WTC11 (cell line): ENCODE results near the gene PCNX1. TPM values are rescaled to one million over a fixed set of nuclear protein-coding genes. Genes with fewer than 3 reads are reported as not detected.

Experiments used
- ATAC-seq: fragments of 200-7000 bp; cut with Tn5 transposase; 2 replicates; pipeline ENCODE4 v1.10.0; 2021; ENCODE audit warnings: mild to moderate bottlenecking, moderate library complexity
- CTCF ChIA-PET: fragments of 300-600 bp; sonication (Branson Sonifier 250); formaldehyde crosslinking; loops from one replicate; lab custom pipeline; 2021; ENCODE audit warnings: antibody characterized with exemption; lab: Charles Lee
- POLR2A ChIA-PET: fragments of 350-600 bp; sonication (Branson Sonifier 250); formaldehyde crosslinking; loops from one replicate; lab custom pipeline; 2021; ENCODE audit warnings: antibody characterized with exemption; lab: Charles Lee
- DNase-seq: peaks from one replicate; pipeline ENCODE4 v3.0.0; 2021; ENCODE audit warnings: low spot score
- H3K27ac Mint-ChIP-seq: 2 replicates; pipeline ENCODE4 v1.8.0; 2021; ENCODE audit warnings: mixed read lengths
- H3K27me3 Mint-ChIP-seq: 2 replicates; pipeline ENCODE4 v1.8.0; 2021; ENCODE audit warnings: low read depth, mild to moderate bottlenecking, moderate library complexity, mixed read lengths
- H3K36me3 Mint-ChIP-seq: 2 replicates; pipeline ENCODE4 v1.8.0; 2021; ENCODE audit warnings: mixed read lengths
- H3K4me1 Mint-ChIP-seq: 2 replicates; pipeline ENCODE4 v1.8.0; 2022; ENCODE audit warnings: mixed read lengths
- H3K4me3 Mint-ChIP-seq: 2 replicates; pipeline ENCODE4 v1.8.0; 2021; ENCODE audit warnings: mild to moderate bottlenecking, moderate library complexity, mixed read lengths
- H3K9me3 Mint-ChIP-seq: 2 replicates; pipeline ENCODE4 v1.8.0; 2021; ENCODE audit warnings: mixed read lengths
- ATF2 ChIP-seq: sonication (generic); formaldehyde crosslinking; IDR thresholded peaks from 2 replicates; pipeline ENCODE4 v1.8.1; 2022; ENCODE audit warnings: low read depth, missing genetic modification reagents, borderline replicate concordance
- CBFB ChIP-seq: sonication (generic); formaldehyde crosslinking; IDR thresholded peaks from 2 replicates; pipeline ENCODE4 v1.8.1; 2022; ENCODE audit warnings: mild to moderate bottlenecking, low read depth, missing genetic modification reagents
- CREB1 ChIP-seq: sonication (generic); formaldehyde crosslinking; IDR thresholded peaks from 2 replicates; pipeline ENCODE4 v1.8.0; 2023; ENCODE audit warnings: mild to moderate bottlenecking, missing genetic modification reagents
- ELF4 ChIP-seq: sonication (generic); formaldehyde crosslinking; IDR thresholded peaks from 2 replicates; pipeline ENCODE4 v1.8.1; 2022; ENCODE audit warnings: low read depth, mild to moderate bottlenecking, moderate library complexity, missing genetic modification reagents
- FOXJ3 ChIP-seq: sonication (generic); formaldehyde crosslinking; IDR thresholded peaks from 2 replicates; pipeline ENCODE4 v1.9.0; 2021; ENCODE audit warnings: missing genetic modification reagents, mild to moderate bottlenecking, borderline replicate concordance
- HMGXB4 ChIP-seq: sonication (generic); formaldehyde crosslinking; IDR thresholded peaks from 2 replicates; pipeline ENCODE4 v1.8.1; 2023; ENCODE audit warnings: mild to moderate bottlenecking, moderate library complexity, missing genetic modification reagents
- KAT7 ChIP-seq: sonication (generic); formaldehyde crosslinking; IDR thresholded peaks from 2 replicates; pipeline ENCODE4 v1.8.1; 2023; ENCODE audit warnings: missing genetic modification reagents, mild to moderate bottlenecking, borderline replicate concordance
- OVOL2 ChIP-seq: fragments of 250-450 bp; sonication (Bioruptor Pico); IDR thresholded peaks from 2 replicates; pipeline ENCODE4 v1.9.0; 2021; ENCODE audit warnings: mild to moderate bottlenecking, borderline replicate concordance
- PREB ChIP-seq: sonication (generic); formaldehyde crosslinking; IDR thresholded peaks from 2 replicates; pipeline ENCODE4 v1.8.1; 2022; ENCODE audit warnings: mild to moderate bottlenecking, missing genetic modification reagents, moderate library complexity, borderline replicate concordance
- RELA ChIP-seq: sonication (generic); formaldehyde crosslinking; IDR thresholded peaks from 2 replicates; pipeline ENCODE4 v1.8.1; 2022; ENCODE audit warnings: missing genetic modification reagents, mild to moderate bottlenecking, borderline replicate concordance
- SMAD3 ChIP-seq: sonication (generic); formaldehyde crosslinking; IDR thresholded peaks from 2 replicates; pipeline ENCODE4 v1.8.0; 2022; ENCODE audit warnings: missing genetic modification reagents, mild to moderate bottlenecking, borderline replicate concordance
- SMAD4 ChIP-seq: sonication (generic); formaldehyde crosslinking; IDR thresholded peaks from 2 replicates; pipeline ENCODE4 v1.8.0; 2022; ENCODE audit warnings: mild to moderate bottlenecking, missing genetic modification reagents
- SOX15 ChIP-seq: fragments of 250-450 bp; sonication (Bioruptor Pico); IDR thresholded peaks from 2 replicates; pipeline ENCODE4 v1.9.0; 2021; ENCODE audit warnings: mild to moderate bottlenecking
- SP1 ChIP-seq: sonication (generic); formaldehyde crosslinking; conservative IDR thresholded peaks from 2 replicates; pipeline ENCODE4 v1.8.1; 2022; ENCODE audit warnings: missing genetic modification reagents
- TCF7 ChIP-seq: sonication (generic); formaldehyde crosslinking; IDR thresholded peaks from 2 replicates; pipeline ENCODE4 v1.8.0; 2022; ENCODE audit warnings: mild to moderate bottlenecking, low read depth, missing genetic modification reagents, moderate library complexity
- TEAD1 ChIP-seq: sonication (generic); formaldehyde crosslinking; IDR thresholded peaks from 2 replicates; pipeline ENCODE4 v1.8.0; 2022; ENCODE audit warnings: mild to moderate bottlenecking, missing genetic modification reagents
- TEAD4 ChIP-seq: sonication (generic); formaldehyde crosslinking; IDR thresholded peaks from 2 replicates; pipeline ENCODE4 v1.8.0; 2022; ENCODE audit warnings: mild to moderate bottlenecking, missing genetic modification reagents
- ZNF138 ChIP-seq: sonication (generic); formaldehyde crosslinking; conservative IDR thresholded peaks from 2 replicates; pipeline ENCODE4 v1.8.1; 2022; ENCODE audit warnings: mild to moderate bottlenecking, moderate library complexity, missing genetic modification reagents
- ZNF219 ChIP-seq: sonication (generic); formaldehyde crosslinking; IDR thresholded peaks from 2 replicates; pipeline ENCODE4 v1.8.0; 2023; ENCODE audit warnings: missing genetic modification reagents, mild to moderate bottlenecking, borderline replicate concordance
- ZNF317 ChIP-seq: sonication (generic); formaldehyde crosslinking; IDR thresholded peaks from 2 replicates; pipeline ENCODE4 v1.8.1; 2023; ENCODE audit warnings: low read depth, mild to moderate bottlenecking, moderate library complexity, missing genetic modification reagents, borderline replicate concordance
- ZSCAN18 ChIP-seq: fragments of 250-450 bp; sonication (Bioruptor Pico); IDR thresholded peaks from 2 replicates; pipeline ENCODE4 v2.1.2; 2022; ENCODE audit warnings: mild to moderate bottlenecking, moderate library complexity
- total RNA-seq: library from RNA; stranded (reverse); gene quantifications from 3 replicates; pipeline ENCODE4 v1.2.3, GENCODE V29; 2021
- TF ChIP-seq, protein P1 (sequence below): sonication (generic); formaldehyde crosslinking; IDR thresholded peaks from 2 replicates; pipeline ENCODE4 v1.8.0; 2022; ENCODE audit warnings: mild to moderate bottlenecking, missing genetic modification reagents
- TF ChIP-seq, protein P2 (sequence below): sonication (generic); formaldehyde crosslinking; IDR thresholded peaks from 2 replicates; pipeline ENCODE4 v1.8.1; 2023; ENCODE audit warnings: mild to moderate bottlenecking, missing genetic modification reagents, borderline replicate concordance

PCNX1 gene
- total RNA-seq, 1 experiment from 2014 or later: 46.4 TPM

GRCh38 chr14:71133296-71133695 is 226.0 kb downstream of the PCNX1 start (continued):
- TF ChIP-seq ZSCAN18 (no peak), SMAD3 (CRISPR knock-in tag) (no peak), SOX15 (CRISPR knock-in tag) (no peak)
- TF ChIP-seq, all 79 proteins: peak for 0

- ATAC-seq (no peak), DNase-seq (no peak)
- Mint-ChIP-seq H3K27me3 (no peaks in the 10 kb centered on the region; the same call in 1 of the 2 replicates), H3K9me3 (peaks cover 26% of the 10 kb centered on the region), H3K4me3 (no peak overlapping the region), H3K27ac (no peak overlapping the region), H3K36me3 (peaks cover 11% of the 10 kb centered on the region), H3K4me1 (peaks cover 12% of the 10 kb centered on the region)
- ChIA-PET CTCF (interaction anchor here (1.2 kb wide), 1 partner anchor 719 kb away, joined by 3 read pairs; no protein-coding TSS in a partner anchor), POLR2A (no interaction called here)
- no peak for TF ChIP-seq TEAD4 (CRISPR knock-in tag)
- no peak for TF ChIP-seq KAT7 (CRISPR knock-in tag)
- no peak for TF ChIP-seq PREB
- TF ChIP-seq ZNF138 (CRISPR knock-in tag): no peak
- no peak for TF ChIP-seq SP1 (CRISPR knock-in tag)
- no peak for TF ChIP-seq OVOL2 (CRISPR knock-in tag)
- no peak for TF ChIP-seq TEAD1 (CRISPR knock-in tag)
- TF ChIP-seq RELA: no peak
- TF ChIP-seq CREB1 (CRISPR knock-in tag): no peak
- no peak for TF ChIP-seq TCF7 (CRISPR knock-in tag)
- TF ChIP-seq, protein P1, sequence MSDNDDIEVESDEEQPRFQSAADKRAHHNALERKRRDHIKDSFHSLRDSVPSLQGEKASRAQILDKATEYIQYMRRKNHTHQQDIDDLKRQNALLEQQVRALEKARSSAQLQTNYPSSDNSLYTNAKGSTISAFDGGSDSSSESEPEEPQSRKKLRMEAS (CRISPR knock-in tag): no peak
Measured at GRCh38 chr14:71135496-71135895, 228.2 kb downstream of the PCNX1 start.

- peaks cover 9% of the 10 kb centered on the region for H3K4me1 Mint-ChIP-seq
- ChIA-PET POLR2A (no interaction called here), CTCF (interaction anchor here (1.2 kb wide), 1 partner anchor 719 kb away, joined by 3 read pairs; no protein-coding TSS in a partner anchor)
- no peaks in the 10 kb centered on the region; the same call in 1 of the 2 replicates for H3K27me3 Mint-ChIP-seq
- H3K36me3 Mint-ChIP-seq: peaks cover 11% of the 10 kb centered on the region
- no peak overlapping the region for H3K27ac Mint-ChIP-seq
- no peak for DNase-seq
- no peak overlapping the region for H3K4me3 Mint-ChIP-seq
- H3K9me3 Mint-ChIP-seq: peaks cover 26% of the 10 kb centered on the region
- no peak for ATAC-seq
- no peak for TF ChIP-seq ZNF219 (CRISPR knock-in tag)
- TF ChIP-seq ATF2 (CRISPR knock-in tag): no peak
- TF ChIP-seq ZNF317 (CRISPR knock-in tag): no peak
- TF ChIP-seq, protein P2, sequence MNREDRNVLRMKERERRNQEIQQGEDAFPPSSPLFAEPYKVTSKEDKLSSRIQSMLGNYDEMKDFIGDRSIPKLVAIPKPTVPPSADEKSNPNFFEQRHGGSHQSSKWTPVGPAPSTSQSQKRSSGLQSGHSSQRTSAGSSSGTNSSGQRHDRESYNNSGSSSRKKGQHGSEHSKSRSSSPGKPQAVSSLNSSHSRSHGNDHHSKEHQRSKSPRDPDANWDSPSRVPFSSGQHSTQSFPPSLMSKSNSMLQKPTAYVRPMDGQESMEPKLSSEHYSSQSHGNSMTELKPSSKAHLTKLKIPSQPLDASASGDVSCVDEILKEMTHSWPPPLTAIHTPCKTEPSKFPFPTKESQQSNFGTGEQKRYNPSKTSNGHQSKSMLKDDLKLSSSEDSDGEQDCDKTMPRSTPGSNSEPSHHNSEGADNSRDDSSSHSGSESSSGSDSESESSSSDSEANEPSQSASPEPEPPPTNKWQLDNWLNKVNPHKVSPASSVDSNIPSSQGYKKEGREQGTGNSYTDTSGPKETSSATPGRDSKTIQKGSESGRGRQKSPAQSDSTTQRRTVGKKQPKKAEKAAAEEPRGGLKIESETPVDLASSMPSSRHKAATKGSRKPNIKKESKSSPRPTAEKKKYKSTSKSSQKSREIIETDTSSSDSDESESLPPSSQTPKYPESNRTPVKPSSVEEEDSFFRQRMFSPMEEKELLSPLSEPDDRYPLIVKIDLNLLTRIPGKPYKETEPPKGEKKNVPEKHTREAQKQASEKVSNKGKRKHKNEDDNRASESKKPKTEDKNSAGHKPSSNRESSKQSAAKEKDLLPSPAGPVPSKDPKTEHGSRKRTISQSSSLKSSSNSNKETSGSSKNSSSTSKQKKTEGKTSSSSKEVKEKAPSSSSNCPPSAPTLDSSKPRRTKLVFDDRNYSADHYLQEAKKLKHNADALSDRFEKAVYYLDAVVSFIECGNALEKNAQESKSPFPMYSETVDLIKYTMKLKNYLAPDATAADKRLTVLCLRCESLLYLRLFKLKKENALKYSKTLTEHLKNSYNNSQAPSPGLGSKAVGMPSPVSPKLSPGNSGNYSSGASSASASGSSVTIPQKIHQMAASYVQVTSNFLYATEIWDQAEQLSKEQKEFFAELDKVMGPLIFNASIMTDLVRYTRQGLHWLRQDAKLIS (CRISPR knock-in tag): no peak
- no peak for TF ChIP-seq CBFB (CRISPR knock-in tag)
- TF ChIP-seq ELF4 (CRISPR knock-in tag): no peak
- no peak for TF ChIP-seq SOX15 (CRISPR knock-in tag)
- TF ChIP-seq TCF7 (CRISPR knock-in tag): no peak
- no peak for TF ChIP-seq FOXJ3 (CRISPR knock-in tag)
- TF ChIP-seq SMAD4 (CRISPR knock-in tag): no peak
- TF ChIP-seq HMGXB4 (CRISPR knock-in tag): no peak
Measured at GRCh38 chr14:71135911-71136310, 228.7 kb downstream of the PCNX1 start.
